ENCODE data around the gene XXYLT1.

- no peak for TF ChIP-seq CTCF (IDR thresholded peaks at IDR 0.05 in 2 of 3, conservative IDR thresholded peaks at IDR 0.05 in 1 of 3; ENCODE audit: control insufficient read depth in 2 of 3, extremely low read depth in 1 of 3, insufficient read depth in 1 of 3, low read depth in 3 of 3, low read length in 3 of 3)
- TF ChIP-seq ZNF24 (IDR thresholded peaks at IDR 0.05) = no peak
- no peak for TF ChIP-seq CHD1 (IDR thresholded peaks at IDR 0.05; ENCODE audit: low read depth, low read length)
- TF ChIP-seq SUZ12 (IDR thresholded peaks at IDR 0.05; ENCODE audit: unreplicated experiment) = no peak
- no peak for TF ChIP-seq ZNF622 (IDR thresholded peaks at IDR 0.05)
- no peak for TF ChIP-seq KDM1A (IDR thresholded peaks at IDR 0.05; ENCODE audit: borderline replicate concordance)
- TF ChIP-seq POLR2AphosphoS5 (IDR thresholded peaks at IDR 0.05; ENCODE audit: low read length) = no peak
- TF ChIP-seq CHD4 (IDR thresholded peaks at IDR 0.05) = no peak
- TF ChIP-seq POLR2A (IDR thresholded peaks at IDR 0.05; ENCODE audit: low read depth, low read length) = no peak
- TF ChIP-seq SMC3 (IDR thresholded peaks at IDR 0.05; ENCODE audit: borderline replicate concordance, low read length) = no peak
- TF ChIP-seq ELK1 (IDR thresholded peaks at IDR 0.05; ENCODE audit: low read depth, low read length) = no peak
- TF ChIP-seq HDGF (IDR thresholded peaks at IDR 0.05) = no peak
- TF ChIP-seq TAF1 (IDR thresholded peaks at IDR 0.05; ENCODE audit: borderline replicate concordance, low read depth, low read length) = no peak
- no peak for TF ChIP-seq EGR1 (IDR thresholded peaks at IDR 0.05; ENCODE audit: borderline replicate concordance in 1 of 2, low read depth in 2 of 2, low read length in 2 of 2)
Measured at GRCh38 chr3:195139876-195140240, 131.1 kb downstream of the XXYLT1 start.
